HUDEP-2 (cell line): ENCODE results near the gene STX3.
"Not testable (repeated sequence)": the region's sequence is repeated elsewhere in the genome, so short reads cannot be mapped to it uniquely, and the experiment has no call there.

Experiments used
- DNase-seq, 76 experiments: peaks; one replicate each; lab custom pipeline; 2025; ENCODE audit not compliant: unreplicated experiment in 76 of 76; lab: John Stamatoyannopoulos, UW

STX3 gene

GRCh38 chr11:59756845-59757244, 1.7 kb downstream of the STX3 start:
- peak in 11 of 76 experiments; percentile 0 to 33 (median 12) for DNase-seq

- DNase-seq = no peak
Measured at GRCh38 chr11:59758401-59759037, 3.3 kb downstream of the STX3 start.

- no peak for DNase-seq
Measured at GRCh38 chr11:59759900-59760299, 4.7 kb downstream of the STX3 start.

GRCh38 chr11:59760771-59761170, 5.6 kb downstream of the STX3 start:
- no peak for DNase-seq

- no peak for DNase-seq
Measured at GRCh38 chr11:59761993-59762392, 6.8 kb downstream of the STX3 start.

- DNase-seq = no peak
Measured at GRCh38 chr11:59765068-59765735, 10.0 kb downstream of the STX3 start.

GRCh38 chr11:59766542-59767224, 11.5 kb downstream of the STX3 start:
- peak in 46 of 76 experiments; percentile 6 to 74 (median 36) for DNase-seq

GRCh38 chr11:59767225-59767611, 12.0 kb downstream of the STX3 start:
- DNase-seq = peak in 70 of 76 experiments; percentile 18 to 93 (median 70)

- DNase-seq = no peak
Measured at GRCh38 chr11:59769111-59769510, 13.9 kb downstream of the STX3 start.

- no peak for DNase-seq
Measured at GRCh38 chr11:59769828-59770227, 14.7 kb downstream of the STX3 start.

GRCh38 chr11:59770319-59770718, 15.1 kb downstream of the STX3 start:
- no peak for DNase-seq

- DNase-seq = no peak
Measured at GRCh38 chr11:59770869-59771268, 15.7 kb downstream of the STX3 start.

GRCh38 chr11:59771605-59772004, 16.4 kb downstream of the STX3 start:
- DNase-seq = no peak

- DNase-seq = no peak
Measured at GRCh38 chr11:59773083-59773440, 17.9 kb downstream of the STX3 start.

- peak in 1 of 76 experiments; percentile 18 for DNase-seq
Measured at GRCh38 chr11:59776210-59777066, 21.3 kb downstream of the STX3 start.

GRCh38 chr11:59777104-59777503, 21.9 kb downstream of the STX3 start:
- no peak for DNase-seq

GRCh38 chr11:59778122-59778521, 22.9 kb downstream of the STX3 start:
- DNase-seq = no peak

- DNase-seq = no peak
Measured at GRCh38 chr11:59779487-59779886, 24.3 kb downstream of the STX3 start.

GRCh38 chr11:59782080-59782479, 26.9 kb downstream of the STX3 start:
- no peak for DNase-seq

GRCh38 chr11:59783632-59784090, 28.5 kb downstream of the STX3 start:
- DNase-seq = no peak

GRCh38 chr11:59784441-59784840, 29.3 kb downstream of the STX3 start:
- not testable (repeated sequence) for DNase-seq
